OCI-LY3 (cell line): ENCODE data around the gene KAZN.

Experiments used
- CTCF ChIP-seq: fragments of 200-600, 300-600 bp; sonication (generic); IDR thresholded peaks from 2 replicates; pipeline ENCODE4 v1.5.1; 2014; ENCODE audit warnings: antibody characterized with exemption, low read length, low read depth
- EZH2phosphoT487 ChIP-seq: fragments of 200-600 bp; shearing (Covaris generic); IDR thresholded peaks from 2 replicates; pipeline ENCODE4 v1.6.1; 2018; ENCODE audit warnings: antibody characterized with exemption, mixed run types, low read depth

GRCh38 chr1:14810595-14811361 is 212.3 kb downstream of the KAZN start:
- no peak for TF ChIP-seq CTCF
- no peak for TF ChIP-seq EZH2phosphoT487
